ENCODE measurements around the gene PIRT.

The PIRT gene

DNA sequence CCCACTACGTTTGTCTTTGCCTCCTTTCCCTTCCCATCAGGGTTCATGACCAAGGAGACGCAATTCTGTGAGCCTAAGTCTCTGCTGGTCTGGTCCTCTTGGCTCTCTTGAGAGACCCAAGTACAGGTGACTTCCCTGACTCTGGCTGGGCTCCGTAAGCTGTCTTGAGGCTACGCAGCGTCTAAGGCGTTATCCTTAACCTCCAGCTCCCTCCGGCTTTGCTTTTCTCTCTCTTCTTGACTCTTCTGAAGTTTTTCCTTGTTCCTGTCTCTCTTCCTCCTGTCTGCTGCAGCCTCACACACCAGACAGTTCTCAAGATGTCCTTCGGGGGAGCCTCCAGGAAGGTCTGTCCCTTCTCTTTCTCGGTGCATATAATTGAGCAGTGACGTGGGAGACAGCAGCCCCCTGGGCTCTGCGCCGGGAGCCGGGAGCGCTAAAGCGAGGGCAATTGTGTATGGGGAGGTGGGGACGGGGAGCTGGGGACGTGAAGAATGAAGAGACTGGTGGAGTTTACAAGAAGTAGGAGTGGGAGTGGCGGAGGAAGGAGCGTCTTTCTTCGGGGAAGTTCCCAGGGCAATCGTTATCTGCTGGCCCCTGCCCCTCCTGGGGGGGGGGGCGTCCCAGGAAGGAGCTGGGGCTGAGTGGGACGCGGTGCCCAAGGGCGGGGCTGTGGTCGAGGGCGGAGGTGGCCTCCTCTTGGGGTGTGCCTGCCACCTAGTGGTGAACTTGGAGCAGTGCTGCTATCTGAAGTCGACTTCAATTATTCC, 6.9 kb upstream of the PIRT start (continued):
- TF ChIP-seq, protein P1, sequence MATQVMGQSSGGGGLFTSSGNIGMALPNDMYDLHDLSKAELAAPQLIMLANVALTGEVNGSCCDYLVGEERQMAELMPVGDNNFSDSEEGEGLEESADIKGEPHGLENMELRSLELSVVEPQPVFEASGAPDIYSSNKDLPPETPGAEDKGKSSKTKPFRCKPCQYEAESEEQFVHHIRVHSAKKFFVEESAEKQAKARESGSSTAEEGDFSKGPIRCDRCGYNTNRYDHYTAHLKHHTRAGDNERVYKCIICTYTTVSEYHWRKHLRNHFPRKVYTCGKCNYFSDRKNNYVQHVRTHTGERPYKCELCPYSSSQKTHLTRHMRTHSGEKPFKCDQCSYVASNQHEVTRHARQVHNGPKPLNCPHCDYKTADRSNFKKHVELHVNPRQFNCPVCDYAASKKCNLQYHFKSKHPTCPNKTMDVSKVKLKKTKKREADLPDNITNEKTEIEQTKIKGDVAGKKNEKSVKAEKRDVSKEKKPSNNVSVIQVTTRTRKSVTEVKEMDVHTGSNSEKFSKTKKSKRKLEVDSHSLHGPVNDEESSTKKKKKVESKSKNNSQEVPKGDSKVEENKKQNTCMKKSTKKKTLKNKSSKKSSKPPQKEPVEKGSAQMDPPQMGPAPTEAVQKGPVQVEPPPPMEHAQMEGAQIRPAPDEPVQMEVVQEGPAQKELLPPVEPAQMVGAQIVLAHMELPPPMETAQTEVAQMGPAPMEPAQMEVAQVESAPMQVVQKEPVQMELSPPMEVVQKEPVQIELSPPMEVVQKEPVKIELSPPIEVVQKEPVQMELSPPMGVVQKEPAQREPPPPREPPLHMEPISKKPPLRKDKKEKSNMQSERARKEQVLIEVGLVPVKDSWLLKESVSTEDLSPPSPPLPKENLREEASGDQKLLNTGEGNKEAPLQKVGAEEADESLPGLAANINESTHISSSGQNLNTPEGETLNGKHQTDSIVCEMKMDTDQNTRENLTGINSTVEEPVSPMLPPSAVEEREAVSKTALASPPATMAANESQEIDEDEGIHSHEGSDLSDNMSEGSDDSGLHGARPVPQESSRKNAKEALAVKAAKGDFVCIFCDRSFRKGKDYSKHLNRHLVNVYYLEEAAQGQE (tag by site-specific recombination; IDR thresholded peaks at IDR 0.05), result no peak
- TF ChIP-seq GLI4 (tag by site-specific recombination; IDR thresholded peaks at IDR 0.05) (no peak), ZNF19 (tag by site-specific recombination; IDR thresholded peaks at IDR 0.05; ENCODE audit: low read depth) (no peak), ZNF280C (tag by site-specific recombination; IDR thresholded peaks at IDR 0.05) (no peak), ZNF677 (tag by site-specific recombination; IDR thresholded peaks at IDR 0.05) (no peak), ZNF623 (tag by site-specific recombination; IDR thresholded peaks at IDR 0.05) (no peak), CTCF (tag by site-specific recombination; IDR thresholded peaks at IDR 0.05) (peak; percentile 84), ZFP41 (tag by site-specific recombination; IDR thresholded peaks at IDR 0.05; ENCODE audit: borderline replicate concordance) (no peak), ZNF202 (tag by site-specific recombination; IDR thresholded peaks at IDR 0.05; ENCODE audit: borderline replicate concordance) (no peak), ZNF404 (tag by site-specific recombination; IDR thresholded peaks at IDR 0.05) (no peak), ZNF488 (tag by site-specific recombination; IDR thresholded peaks at IDR 0.05) (no peak), ZNF311 (tag by site-specific recombination; IDR thresholded peaks at IDR 0.05; ENCODE audit: borderline replicate concordance) (no peak), ZIC2 (tag by site-specific recombination; IDR thresholded peaks at IDR 0.05) (peak; percentile 47; the same call in 1 of the 2 replicates), ZNF514 (tag by site-specific recombination; IDR thresholded peaks at IDR 0.05) (no peak), ZNF777 (tag by site-specific recombination; IDR thresholded peaks at IDR 0.05; ENCODE audit: borderline replicate concordance) (peak; percentile 51; the same call in 1 of the 2 replicates), ZFHX2 (tag by site-specific recombination; conservative IDR thresholded peaks at IDR 0.05) (peak; percentile 89), ZNF501 (tag by site-specific recombination; IDR thresholded peaks at IDR 0.05) (no peak), ZBTB8A (tag by site-specific recombination; IDR thresholded peaks at IDR 0.05) (peak; percentile 41), ZNF658 (tag by site-specific recombination; IDR thresholded peaks at IDR 0.05) (no peak), ZNF433 (tag by site-specific recombination; IDR thresholded peaks at IDR 0.05; ENCODE audit: low read depth) (no peak), ZNF843 (tag by site-specific recombination; IDR thresholded peaks at IDR 0.05) (no peak), ZBTB7A (tag by site-specific recombination; IDR thresholded peaks at IDR 0.05; ENCODE audit: low read depth) (no peak), ZNF133 (tag by site-specific recombination; IDR thresholded peaks at IDR 0.05) (no peak), ZNF654 (tag by site-specific recombination; IDR thresholded peaks at IDR 0.05; ENCODE audit: low read depth) (peak; percentile 93), KLF10 (tag by site-specific recombination; IDR thresholded peaks at IDR 0.05) (no peak), ZNF670 (tag by site-specific recombination; IDR thresholded peaks at IDR 0.05; ENCODE audit: low read depth) (no peak), ZNF629 (tag by site-specific recombination; IDR thresholded peaks at IDR 0.05) (no peak), ZNF549 (tag by site-specific recombination; IDR thresholded peaks at IDR 0.05) (no peak), ZNF335 (tag by site-specific recombination; conservative IDR thresholded peaks at IDR 0.05) (peak; percentile 31; the same call in 1 of the 2 replicates), ZNF530 (tag by site-specific recombination; IDR thresholded peaks at IDR 0.05; ENCODE audit: low read depth) (no peak)
- TF ChIP-seq, protein P2, sequence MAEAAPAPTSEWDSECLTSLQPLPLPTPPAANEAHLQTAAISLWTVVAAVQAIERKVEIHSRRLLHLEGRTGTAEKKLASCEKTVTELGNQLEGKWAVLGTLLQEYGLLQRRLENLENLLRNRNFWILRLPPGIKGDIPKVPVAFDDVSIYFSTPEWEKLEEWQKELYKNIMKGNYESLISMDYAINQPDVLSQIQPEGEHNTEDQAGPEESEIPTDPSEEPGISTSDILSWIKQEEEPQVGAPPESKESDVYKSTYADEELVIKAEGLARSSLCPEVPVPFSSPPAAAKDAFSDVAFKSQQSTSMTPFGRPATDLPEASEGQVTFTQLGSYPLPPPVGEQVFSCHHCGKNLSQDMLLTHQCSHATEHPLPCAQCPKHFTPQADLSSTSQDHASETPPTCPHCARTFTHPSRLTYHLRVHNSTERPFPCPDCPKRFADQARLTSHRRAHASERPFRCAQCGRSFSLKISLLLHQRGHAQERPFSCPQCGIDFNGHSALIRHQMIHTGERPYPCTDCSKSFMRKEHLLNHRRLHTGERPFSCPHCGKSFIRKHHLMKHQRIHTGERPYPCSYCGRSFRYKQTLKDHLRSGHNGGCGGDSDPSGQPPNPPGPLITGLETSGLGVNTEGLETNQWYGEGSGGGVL (tag by site-specific recombination; IDR thresholded peaks at IDR 0.05), result no peak
